Ureter (tissue), 1 donor: ENCODE results near the gene RGS11. TPM values are rescaled to one million over a fixed set of nuclear protein-coding genes. Genes with fewer than 3 reads are reported as not detected.
"Not testable (repeated sequence)": the region's sequence is repeated elsewhere in the genome, so short reads cannot be mapped to it uniquely, and the experiment has no call there.

ENCODE experiments used
- DNase-seq: peaks from one replicate; pipeline ENCODE4 v3.0.0-alpha.2; 2020; ENCODE audit warnings: low spot score
- total RNA-seq: library from RNA; stranded (reverse); gene quantifications from one replicate; pipeline ENCODE4 v1.2.4, GENCODE V29; 2023
- donor health status: DM: yes; HTN: yes; CAD: no.

RGS11 gene
- total RNA-seq, 1 donor from 2014 or later, result 4.5 TPM

DNA sequence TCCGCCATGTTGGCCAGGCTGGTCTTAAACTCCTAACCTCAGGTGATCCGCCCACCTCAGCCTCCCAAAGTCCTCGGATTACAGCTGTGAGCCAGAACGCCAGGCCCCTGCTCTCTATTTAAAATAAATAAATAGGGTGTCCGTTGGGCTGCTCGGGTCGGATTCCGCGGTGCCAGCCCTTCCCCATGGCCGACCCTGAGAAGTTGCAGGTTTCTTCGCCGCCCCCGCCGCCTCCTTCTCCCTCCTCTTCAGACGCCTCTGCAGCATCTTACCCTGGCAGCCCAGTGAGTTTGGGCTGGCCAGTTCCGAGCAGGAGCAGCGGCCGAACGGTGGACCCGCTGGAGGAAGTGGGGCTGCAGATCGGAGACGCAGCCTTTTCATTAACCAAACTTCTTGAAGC is 44.8 kb downstream of the RGS11 start:
- no peak for DNase-seq

- DNase-seq, result not testable (repeated sequence)
These were observed 45.4 kb downstream of the RGS11 start for GRCh38 chr16:230351-230750.

DNA sequence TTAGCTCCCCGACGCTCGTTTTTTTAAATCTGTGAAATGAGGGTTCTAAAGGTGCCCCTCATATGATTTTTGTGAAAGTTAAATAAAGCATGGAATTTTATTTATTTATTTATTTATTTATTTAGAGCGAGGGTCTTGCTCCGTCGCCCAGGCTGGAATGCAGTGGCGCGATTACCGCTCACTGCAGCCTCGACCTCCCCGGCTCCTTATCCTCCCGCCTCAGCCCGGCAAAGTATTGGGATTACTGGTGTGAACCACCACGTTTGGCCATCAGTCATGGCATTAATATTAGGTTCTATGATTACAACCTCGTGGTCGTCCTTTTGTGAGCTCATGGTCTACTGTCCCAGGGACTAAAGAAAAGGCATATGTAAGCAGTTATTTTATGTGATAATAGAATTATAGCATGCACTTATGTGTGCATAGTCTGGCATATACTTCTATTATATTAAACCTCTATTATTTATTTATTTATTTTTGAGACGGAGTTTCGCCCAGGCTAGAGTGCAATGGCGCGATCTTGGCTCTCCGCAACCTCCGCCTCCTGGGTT is 45.9 kb downstream of the RGS11 start:
- DNase-seq, result no peak

DNA sequence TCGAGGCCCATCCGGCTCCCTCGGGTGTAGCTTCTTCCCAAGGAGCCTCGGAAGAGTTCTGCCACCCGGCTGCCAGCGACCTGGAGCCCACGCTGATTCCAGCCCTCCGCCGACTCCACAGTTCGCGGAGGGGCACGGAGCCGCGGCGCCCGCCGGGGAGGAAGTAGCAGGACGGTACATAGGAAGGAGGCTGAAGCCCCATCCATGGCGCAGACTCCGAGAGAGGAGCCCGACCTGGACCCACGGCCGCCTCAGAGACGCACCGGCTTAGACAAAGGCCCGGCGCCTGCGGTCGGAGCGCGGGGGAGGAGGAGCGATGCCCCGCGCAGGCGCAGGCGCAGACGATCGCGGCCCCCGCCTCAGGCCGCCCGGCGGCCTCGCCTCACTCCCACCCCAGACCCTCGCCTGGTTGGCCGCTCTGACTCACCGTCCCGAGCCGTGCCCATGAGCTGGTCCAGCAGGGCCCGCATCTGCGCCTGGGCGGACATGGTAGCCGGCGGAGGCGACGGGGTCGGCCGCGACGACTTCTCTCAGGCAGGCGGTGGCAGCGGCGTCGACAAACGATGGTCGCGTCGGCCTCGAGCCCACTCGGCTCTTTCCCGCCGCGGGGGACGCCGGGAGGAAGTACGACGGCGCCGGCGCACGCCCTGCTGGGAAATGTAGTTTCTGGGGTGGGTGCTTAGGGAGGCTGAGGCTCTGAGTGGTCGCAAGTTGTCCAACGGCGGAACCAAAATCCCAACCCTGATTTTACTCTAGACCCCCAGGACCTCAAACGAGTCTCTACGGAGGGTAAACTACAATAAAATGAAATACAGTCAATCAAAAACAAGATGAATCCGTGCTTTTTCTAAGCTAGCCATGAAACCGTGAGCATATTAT is 46.7 kb downstream of the RGS11 start, which contains the start of gene LUC7L:
Gene LUC7L, minus strand, starts transcription at position 598 of the 879 bp plus-strand sequence. Its CDS starts 110 bp downstream, at position 488.
- DNase-seq, result peak; percentile 85

GRCh38 chr16:228151-228851 is 47.4 kb downstream of the RGS11 start:
- no peak for DNase-seq

- no peak for DNase-seq
These were observed 55.7 kb downstream of the RGS11 start for GRCh38 chr16:220021-220420.

Other genes with a start within 250 kb of the RGS11 start
- 14.9 TPM for gene POLR3K, start 222.3 kb downstream of the RGS11 start, total RNA-seq
- 16.8 TPM for gene SNRNP25, start 222.1 kb downstream of the RGS11 start, total RNA-seq
- gene RHBDF1, start 203.3 kb downstream of the RGS11 start, total RNA-seq, result 49.0 TPM
- gene MPG, start 197.7 kb downstream of the RGS11 start, total RNA-seq, result 38.2 TPM
- gene NPRL3, start 137.3 kb downstream of the RGS11 start, total RNA-seq, result 42.5 TPM
- gene HBZ, start 123.3 kb downstream of the RGS11 start, total RNA-seq, result not detected
- not detected for gene HBM, start 110.0 kb downstream of the RGS11 start, total RNA-seq
- 88.0 TPM for gene HBA2, start 103.1 kb downstream of the RGS11 start, total RNA-seq
- gene HBA1, start 99.3 kb downstream of the RGS11 start, total RNA-seq, result 82.1 TPM
- not detected for gene HBQ1, start 95.5 kb downstream of the RGS11 start, total RNA-seq
- gene LUC7L, start 46.5 kb downstream of the RGS11 start, total RNA-seq, result 85.3 TPM
- gene FAM234A, start 41.1 kb downstream of the RGS11 start, total RNA-seq, result 89.4 TPM
- not detected for gene ARHGDIG, start 4.6 kb upstream of the RGS11 start, total RNA-seq
- not detected for gene PDIA2, start 7.2 kb upstream of the RGS11 start, total RNA-seq
- 20.1 TPM for gene AXIN1, start 76.8 kb upstream of the RGS11 start, total RNA-seq
- gene MRPL28, start 94.6 kb upstream of the RGS11 start, total RNA-seq, result 56.6 TPM
- gene PGAP6, start 106.0 kb upstream of the RGS11 start, total RNA-seq, result 37.6 TPM
- gene NME4, start 121.3 kb upstream of the RGS11 start, total RNA-seq, result 121 TPM
- 17.5 TPM for gene DECR2, start 125.9 kb upstream of the RGS11 start, total RNA-seq
- gene RAB11FIP3, start 149.7 kb upstream of the RGS11 start, total RNA-seq, result 42.0 TPM